Measurements from ENCODE around the gene DEF6. TPM values are rescaled to one million over a fixed set of nuclear protein-coding genes. Genes with fewer than 3 reads are reported as not detected.

DEF6 gene
- total and polyA plus RNA-seq, 2 of the 13 experiments (the other 11 are each of a cell fraction or from before 2014, with no cell fraction given), result 5.2 to 10.0 TPM

- TF ChIP-seq ZNF207 (IDR thresholded peaks at IDR 0.05; ENCODE audit: borderline replicate concordance) (no peak), HMGA1 (CRISPR knock-in tag; conservative IDR thresholded peaks at IDR 0.05) (no peak), NCOR1 (IDR thresholded peaks at IDR 0.05; ENCODE audit: borderline replicate concordance, low read length) (peak; percentile 70; the same call in 1 of the 2 replicates), HIVEP1 (CRISPR knock-in tag; IDR thresholded peaks at IDR 0.05) (peak; percentile 94)
These were observed 38.2 kb upstream of the DEF6 start, which contains the start of gene ZNF76 (continued) for GRCh38 chr6:35259194-35259947.

DNA sequence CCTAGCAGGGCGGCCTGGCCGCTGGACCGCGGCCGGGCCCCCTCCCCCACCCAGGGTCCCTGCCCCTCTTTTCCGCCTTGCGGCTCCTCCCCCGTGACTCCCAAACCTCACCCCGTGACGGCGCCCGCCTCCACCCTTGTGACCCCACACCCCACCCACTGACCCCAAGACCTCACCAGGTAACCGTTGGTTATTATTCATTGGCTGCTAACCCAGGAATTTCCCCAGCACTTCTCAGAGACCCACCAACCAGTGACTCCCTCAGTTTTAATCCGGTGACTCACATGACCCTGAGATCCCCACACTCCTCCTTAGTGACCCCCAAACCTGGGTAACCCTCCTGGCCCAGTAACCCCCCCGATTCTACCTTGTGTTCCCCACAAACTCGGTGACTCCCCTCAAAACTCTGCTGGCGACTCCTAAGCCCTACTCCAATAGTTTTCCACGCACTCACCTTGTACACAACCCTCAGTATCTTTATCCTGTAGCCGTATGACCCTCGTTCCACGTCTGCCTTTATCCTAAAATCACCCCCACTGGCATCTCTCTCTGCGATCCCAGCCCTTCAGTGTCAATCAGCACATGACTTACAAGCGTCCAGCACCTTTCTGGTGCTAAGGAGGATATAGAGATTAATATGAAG, 37.5 kb upstream of the DEF6 start:
- ATAC-seq (peak; percentile 63), FAIRE-seq (peak; percentile 18), DNase-seq (ENCODE audit: low spot score) (peak; percentile 79)
- peak overlapping the region; percentile 37 for H2AFZ ChIP-seq (ENCODE audit: low read length)
- no peaks in the 10 kb centered on the region for H3K36me3 ChIP-seq (replicated peaks in 1 of 2; ENCODE audit: control insufficient read depth in 1 of 2, insufficient read depth in 2 of 2, low read length in 2 of 2)
- H3K9me3 ChIP-seq (ENCODE audit: low read length), result no peaks in the 10 kb centered on the region
- peak overlapping the region; percentile 93 for H3K27ac ChIP-seq (ENCODE audit: extremely low read length, insufficient read depth, low read length)
- H3K4me2 ChIP-seq (ENCODE audit: low read depth, low read length), result peak overlapping the region; percentile 94
- BruUV-seq (replicated peaks), result TSS peak; percentile 56
- ChIA-PET POLR2A (interaction anchor here (0.6 to 1.7 kb wide), 17 partner anchors 8 to 844 kb away, joined by 3 to 18 read pairs (median 5); partner anchors contain the start of genes ANKS1A, PPARD, TAF11 and TEAD3), CTCF (ENCODE audit: low intra/inter-chr PET ratio, low total read pairs) (no interaction called here)
- intact Hi-C loops (cut with micrococcal nuclease; ENCODE audit: unreplicated experiment), result no loop called here
- no peaks in the 10 kb centered on the region; a peak in 1 of 5 replicates for H3K27me3 ChIP-seq (ENCODE audit: control insufficient read depth in 1 of 2, insufficient read depth in 2 of 2, low read length in 2 of 2)
- peaks cover 9% of the 10 kb centered on the region for H3K79me2 ChIP-seq (ENCODE audit: insufficient read depth, low read length)
- H4K20me1 ChIP-seq (ENCODE audit: insufficient read depth, low read length), result no peaks in the 10 kb centered on the region
- in situ Hi-C loops (cut with HindIII; ENCODE audit: extremely low pct_ligation_motif_present, low pct_unique_long_range_greater_than_20kb), result no loop called here
- WGBS (ENCODE audit: low lambda C conversion rate), result 3% methylated on average over 15 of the region's 23 CpGs
- H3K4me3 ChIP-seq (replicated peaks in 1 of 3; ENCODE audit: insufficient read depth in 1 of 3, low read depth in 2 of 3, low read length in 3 of 3), result peak overlapping the region; percentile 69 to 97 (median 77)
- peaks cover 52% of the 10 kb centered on the region for H3K4me1 ChIP-seq (ENCODE audit: insufficient read depth, low read length)
- peak overlapping the region; percentile 97 for H3K9ac ChIP-seq (ENCODE audit: insufficient read depth, low read depth, low read length)
- TF ChIP-seq NR2F6 (IDR thresholded peaks at IDR 0.05) (peak; percentile 81), NR2F6 (CRISPR knock-in tag; IDR thresholded peaks at IDR 0.05) (no peak; the same call in 1 of the 2 replicates), RBFOX2 (IDR thresholded peaks at IDR 0.05; ENCODE audit: low read depth, low read length) (peak; percentile 32), TMF1 (CRISPR knock-in tag; IDR thresholded peaks at IDR 0.05; ENCODE audit: low read depth) (no peak), ZNF619 (CRISPR knock-in tag; IDR thresholded peaks at IDR 0.05) (0 out of 2 replicates have a peak, but pooled peaks have one; percentile 73), SIN3B (IDR thresholded peaks at IDR 0.05; ENCODE audit: low read length) (no peak), BCL3 (CRISPR knock-in tag; IDR thresholded peaks at IDR 0.05) (no peak), ZNF235 (CRISPR knock-in tag; IDR thresholded peaks at IDR 0.05; ENCODE audit: borderline replicate concordance) (0 out of 2 replicates have a peak, but pooled peaks have one; percentile 11), ZNF788 (CRISPR knock-in tag; IDR thresholded peaks at IDR 0.05; ENCODE audit: borderline replicate concordance) (0 out of 2 replicates have a peak, but pooled peaks have one; percentile 19), NR2F1 (CRISPR knock-in tag; IDR thresholded peaks at IDR 0.05) (peak in 1 of 2 experiments; percentile 55; a peak in 1 of 4 replicates)
- TF ChIP-seq, protein P1, sequence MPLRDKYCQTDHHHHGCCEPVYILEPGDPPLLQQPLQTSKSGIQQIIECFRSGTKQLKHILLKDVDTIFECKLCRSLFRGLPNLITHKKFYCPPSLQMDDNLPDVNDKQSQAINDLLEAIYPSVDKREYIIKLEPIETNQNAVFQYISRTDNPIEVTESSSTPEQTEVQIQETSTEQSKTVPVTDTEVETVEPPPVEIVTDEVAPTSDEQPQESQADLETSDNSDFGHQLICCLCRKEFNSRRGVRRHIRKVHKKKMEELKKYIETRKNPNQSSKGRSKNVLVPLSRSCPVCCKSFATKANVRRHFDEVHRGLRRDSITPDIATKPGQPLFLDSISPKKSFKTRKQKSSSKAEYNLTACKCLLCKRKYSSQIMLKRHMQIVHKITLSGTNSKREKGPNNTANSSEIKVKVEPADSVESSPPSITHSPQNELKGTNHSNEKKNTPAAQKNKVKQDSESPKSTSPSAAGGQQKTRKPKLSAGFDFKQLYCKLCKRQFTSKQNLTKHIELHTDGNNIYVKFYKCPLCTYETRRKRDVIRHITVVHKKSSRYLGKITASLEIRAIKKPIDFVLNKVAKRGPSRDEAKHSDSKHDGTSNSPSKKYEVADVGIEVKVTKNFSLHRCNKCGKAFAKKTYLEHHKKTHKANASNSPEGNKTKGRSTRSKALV (CRISPR knock-in tag; IDR thresholded peaks at IDR 0.05), result no peak

Measured in HepG2 (cell line).